ENCODE data around the gene HBD. TPM values are rescaled to one million over a fixed set of nuclear protein-coding genes. Genes with fewer than 3 reads are reported as not detected.

Gene HBD
- total RNA-seq, 1 donor from 2014 or later: not detected

GRCh38 chr11:5235364-5236095 lies 1.2 kb upstream of the HBD start:
- DNase-seq (no peak), ATAC-seq (no peak)
- H3K4me3 ChIP-seq: no peak overlapping the region
- TF ChIP-seq CTCF (IDR thresholded peaks at IDR 0.05): no peak
- intact Hi-C loops (cut with DNase I): no loop called here
- no peak overlapping the region for H3K27ac ChIP-seq
- H3K36me3 ChIP-seq: no peaks in the 10 kb centered on the region
- no peaks in the 10 kb centered on the region for H3K27me3 ChIP-seq (ENCODE audit: low read depth)
- H3K4me1 ChIP-seq: no peaks in the 10 kb centered on the region
- no peaks in the 10 kb centered on the region for H3K9me3 ChIP-seq

GRCh38 chr11:5233307-5233706 lies 976 bp downstream of the HBD start:
- TF ChIP-seq CTCF (IDR thresholded peaks at IDR 0.05): no peak
- no peak for DNase-seq
- H3K4me1 ChIP-seq: no peaks in the 10 kb centered on the region
- intact Hi-C loops (cut with DNase I): no loop called here
- H3K4me3 ChIP-seq: no peak overlapping the region
- no peaks in the 10 kb centered on the region for H3K36me3 ChIP-seq
- H3K27ac ChIP-seq: no peak overlapping the region
- H3K27me3 ChIP-seq (ENCODE audit: low read depth): no peaks in the 10 kb centered on the region
- no peaks in the 10 kb centered on the region for H3K9me3 ChIP-seq
- ATAC-seq: no peak

GRCh38 chr11:5232821-5233220 lies 1.5 kb downstream of the HBD start:
- no peak for DNase-seq
- intact Hi-C loops (cut with DNase I): no loop called here
- no peak for TF ChIP-seq CTCF (IDR thresholded peaks at IDR 0.05)
- Histone ChIP-seq H3K36me3 (no peaks in the 10 kb centered on the region), H3K9me3 (no peaks in the 10 kb centered on the region), H3K4me1 (no peaks in the 10 kb centered on the region), H3K27me3 (ENCODE audit: low read depth) (no peaks in the 10 kb centered on the region), H3K4me3 (no peak overlapping the region), H3K27ac (no peak overlapping the region)
- no peak for ATAC-seq

GRCh38 chr11:5232176-5232575 lies 2.1 kb downstream of the HBD start:
- ATAC-seq (no peak), DNase-seq (no peak)
- no peak for TF ChIP-seq CTCF (IDR thresholded peaks at IDR 0.05)
- no peaks in the 10 kb centered on the region for H3K4me1 ChIP-seq
- no peaks in the 10 kb centered on the region for H3K9me3 ChIP-seq
- no peaks in the 10 kb centered on the region for H3K27me3 ChIP-seq (ENCODE audit: low read depth)
- H3K4me3 ChIP-seq: no peak overlapping the region
- no peaks in the 10 kb centered on the region for H3K36me3 ChIP-seq
- no peak overlapping the region for H3K27ac ChIP-seq
- intact Hi-C loops (cut with DNase I): no loop called here

- intact Hi-C loops (cut with DNase I): no loop called here
- DNase-seq: no peak
- no peaks in the 10 kb centered on the region for H3K27me3 ChIP-seq (ENCODE audit: low read depth)
- H3K27ac ChIP-seq: no peak overlapping the region
- no peak for TF ChIP-seq CTCF (IDR thresholded peaks at IDR 0.05)
- H3K36me3 ChIP-seq: no peaks in the 10 kb centered on the region
- ATAC-seq: no peak
- no peaks in the 10 kb centered on the region for H3K9me3 ChIP-seq
- no peak overlapping the region for H3K4me3 ChIP-seq
- no peaks in the 10 kb centered on the region for H3K4me1 ChIP-seq
Observed at GRCh38 chr11:5231111-5231510, 3.2 kb downstream of the HBD start.
